Lung (tissue), 12 donors: ENCODE data around the gene C1orf198. TPM values are rescaled to one million over a fixed set of nuclear protein-coding genes. Genes with fewer than 3 reads are reported as not detected.

Experiments
- ATAC-seq: fragments of 200-7000 bp; cut with Tn5 transposase; one replicate; pipeline ENCODE4 v1.9.1; 2020; ENCODE audit warnings: moderate number of reproducible peaks; ENCODE audit not compliant: insufficient read depth, low FRiP score
- DNase-seq, 3 donors: peaks; one replicate each; pipeline ENCODE4 v3.0.0-alpha.2; 2013 to 2017
- H3K27ac ChIP-seq, 2 donors: one replicate each; pipeline ENCODE4 v1.5.1; 2013; ENCODE audit warnings: mild to moderate bottlenecking in 2 of 2, moderate library complexity in 2 of 2, control low read depth in 1 of 2, inconsistent platforms in 1 of 2, low read depth in 1 of 2, low read length in 1 of 2
- H3K27me3 ChIP-seq, 3 donors: one replicate each; pipeline ENCODE4 v1.5.1; 2013; ENCODE audit warnings: low read length in 2 of 3; ENCODE audit not compliant: control insufficient read depth in 3 of 3, insufficient read depth in 3 of 3
- H3K36me3 ChIP-seq, 4 donors: one replicate each; pipeline ENCODE4 v1.5.1; 2013; ENCODE audit warnings: low read length in 4 of 4, mild to moderate bottlenecking in 1 of 4, moderate library complexity in 1 of 4; ENCODE audit not compliant: control insufficient read depth in 4 of 4, insufficient read depth in 4 of 4
- H3K4me1 ChIP-seq, 5 donors: one replicate each; pipeline ENCODE4 v1.5.1; 2013; ENCODE audit warnings: low read length in 5 of 5, mild to moderate bottlenecking in 2 of 5, moderate library complexity in 1 of 5; ENCODE audit not compliant: control insufficient read depth in 5 of 5, insufficient read depth in 5 of 5
- H3K4me3 ChIP-seq: one replicate; pipeline ENCODE4 v1.5.1; 2013; ENCODE audit warnings: mild to moderate bottlenecking, control low read depth, moderate library complexity
- H3K9ac ChIP-seq, 2 donors: one replicate each; pipeline ENCODE4 v1.5.1; 2013; ENCODE audit warnings: low read length in 2 of 2, control low read depth in 1 of 2; ENCODE audit not compliant: insufficient read depth in 1 of 2
- H3K9me3 ChIP-seq, 4 donors: one replicate each; pipeline ENCODE4 v1.5.1; 2013; ENCODE audit warnings: low read length in 3 of 4, mild to moderate bottlenecking in 1 of 4, moderate library complexity in 1 of 4; ENCODE audit not compliant: control insufficient read depth in 4 of 4, insufficient read depth in 3 of 4
- WGBS, 2 donors: extraction: QIAGEN DNeasy Blood & Tissue Kit; methylation state at CpG; one replicate each; pipeline ENCODE4 v1.1.7; 2013; 5-methylcytosine and 5-hydroxymethylcytosine counted together
- polyA plus RNA-seq, 2 donors: library from polyadenylated mRNA; stranded (reverse); fragments of 200-250 nt; gene quantifications; one replicate each; pipeline ENCODE4 v1.2.1, GENCODE V29; 2013
- total RNA-seq, 2 donors: library from RNA; depleted of rRNA in 1 of 2; stranded (reverse); fragments of >200 nt in 1 of 2; gene quantifications; one replicate each; pipeline ENCODE4 v1.2.1, GENCODE V29; 2014 to 2021
- TF ChIP-seq, protein P1 (sequence below): IDR thresholded peaks from 2 replicates; pipeline ENCODE4 v1.5.1; 2012; ENCODE audit warnings: mild to moderate bottlenecking; ENCODE audit errors: control extremely low read depth, extremely low read depth
- donor health status: control.
- donor health status: control.
- donor health status: Bipolar disorder and iron deficiency.
- donor health status: healthy.
- donor health status: DM: yes; HTN: yes; CAD: no.

Gene C1orf198
- total and polyA plus RNA-seq, 4 donors = 25.8 to 109 (median 49.7) TPM

DNA sequence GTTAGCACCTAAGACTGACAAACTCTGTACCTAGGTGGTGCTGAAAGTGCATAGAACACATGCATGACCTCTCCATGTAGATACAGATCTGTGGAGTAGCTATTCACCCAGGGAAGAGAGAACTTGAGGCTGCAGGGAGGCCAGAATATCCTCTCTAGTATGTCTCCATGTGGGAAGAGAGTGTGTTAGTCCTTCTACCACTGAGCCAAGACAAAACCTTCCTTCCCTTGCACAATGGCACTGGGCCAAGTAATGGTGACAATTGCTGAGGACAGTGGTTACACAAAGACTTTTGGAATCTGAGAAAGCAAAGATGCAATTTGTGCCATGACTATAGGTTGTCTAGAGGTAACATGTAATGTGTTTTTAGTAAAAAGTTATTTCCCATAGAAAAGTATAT is 52.3 kb downstream of the C1orf198 start:
- Histone ChIP-seq H3K4me1 (peaks cover 0 to 9% (median 0%) of the 10 kb centered on the region in 5 donors), H3K27me3 (no peaks in the 10 kb centered on the region), H3K9me3 (peaks cover 0 to 4% (median 0%) of the 10 kb centered on the region in 4 donors), H3K4me3 (no peak overlapping the region), H3K9ac (no peak overlapping the region), H3K36me3 (no peaks in the 10 kb centered on the region), H3K27ac (no peak overlapping the region)
- ATAC-seq = no peak
- DNase-seq = no peak
- TF ChIP-seq, protein P1, sequence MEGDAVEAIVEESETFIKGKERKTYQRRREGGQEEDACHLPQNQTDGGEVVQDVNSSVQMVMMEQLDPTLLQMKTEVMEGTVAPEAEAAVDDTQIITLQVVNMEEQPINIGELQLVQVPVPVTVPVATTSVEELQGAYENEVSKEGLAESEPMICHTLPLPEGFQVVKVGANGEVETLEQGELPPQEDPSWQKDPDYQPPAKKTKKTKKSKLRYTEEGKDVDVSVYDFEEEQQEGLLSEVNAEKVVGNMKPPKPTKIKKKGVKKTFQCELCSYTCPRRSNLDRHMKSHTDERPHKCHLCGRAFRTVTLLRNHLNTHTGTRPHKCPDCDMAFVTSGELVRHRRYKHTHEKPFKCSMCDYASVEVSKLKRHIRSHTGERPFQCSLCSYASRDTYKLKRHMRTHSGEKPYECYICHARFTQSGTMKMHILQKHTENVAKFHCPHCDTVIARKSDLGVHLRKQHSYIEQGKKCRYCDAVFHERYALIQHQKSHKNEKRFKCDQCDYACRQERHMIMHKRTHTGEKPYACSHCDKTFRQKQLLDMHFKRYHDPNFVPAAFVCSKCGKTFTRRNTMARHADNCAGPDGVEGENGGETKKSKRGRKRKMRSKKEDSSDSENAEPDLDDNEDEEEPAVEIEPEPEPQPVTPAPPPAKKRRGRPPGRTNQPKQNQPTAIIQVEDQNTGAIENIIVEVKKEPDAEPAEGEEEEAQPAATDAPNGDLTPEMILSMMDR = no peak

DNA sequence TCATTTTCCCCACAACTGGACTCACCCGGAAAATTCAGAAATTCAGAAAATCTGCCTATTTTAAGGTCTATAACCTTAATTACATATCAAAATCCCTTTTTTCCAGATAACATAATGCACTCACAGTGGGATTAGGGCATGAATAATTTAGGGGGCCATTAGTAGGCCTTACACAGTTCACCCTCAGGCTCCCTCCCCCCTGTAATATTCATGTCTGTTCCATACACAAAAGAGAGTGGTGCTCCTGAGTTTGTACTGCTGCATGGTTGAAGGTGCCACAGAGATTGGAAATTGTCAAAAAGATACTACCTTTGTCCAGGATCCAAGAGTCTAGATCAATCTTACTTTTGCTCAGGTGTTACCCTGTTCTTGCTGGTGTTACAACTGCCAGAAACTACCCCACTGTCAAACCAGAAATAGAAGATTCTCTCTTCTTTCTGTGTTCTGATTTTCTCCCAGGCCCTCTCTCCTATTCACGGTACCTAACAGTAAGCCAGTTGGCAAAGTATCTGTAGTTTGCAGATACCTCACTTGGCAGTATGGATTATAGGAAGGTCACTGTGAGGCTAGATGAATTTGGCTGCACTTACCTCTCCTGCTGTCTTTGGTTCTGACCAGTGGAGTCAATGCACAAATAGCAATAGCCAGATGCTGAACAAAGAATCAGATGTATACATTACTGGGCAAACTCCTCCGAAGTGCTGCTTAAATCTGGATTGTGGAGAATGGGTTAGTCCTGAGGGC is 53.2 kb downstream of the C1orf198 start:
- WGBS, 2 donors = 62 to 74% methylated on average over 3 of the region's 3 CpGs
- no peak for DNase-seq
- TF ChIP-seq, protein P1 = no peak
- Histone ChIP-seq H3K36me3 (no peaks in the 10 kb centered on the region), H3K9ac (no peak overlapping the region), H3K4me1 (peaks cover 0 to 9% (median 0%) of the 10 kb centered on the region in 5 donors), H3K4me3 (no peak overlapping the region), H3K27me3 (no peaks in the 10 kb centered on the region), H3K9me3 (peaks cover 0 to 4% (median 0%) of the 10 kb centered on the region in 4 donors), H3K27ac (no peak overlapping the region)
- no peak for ATAC-seq

DNA sequence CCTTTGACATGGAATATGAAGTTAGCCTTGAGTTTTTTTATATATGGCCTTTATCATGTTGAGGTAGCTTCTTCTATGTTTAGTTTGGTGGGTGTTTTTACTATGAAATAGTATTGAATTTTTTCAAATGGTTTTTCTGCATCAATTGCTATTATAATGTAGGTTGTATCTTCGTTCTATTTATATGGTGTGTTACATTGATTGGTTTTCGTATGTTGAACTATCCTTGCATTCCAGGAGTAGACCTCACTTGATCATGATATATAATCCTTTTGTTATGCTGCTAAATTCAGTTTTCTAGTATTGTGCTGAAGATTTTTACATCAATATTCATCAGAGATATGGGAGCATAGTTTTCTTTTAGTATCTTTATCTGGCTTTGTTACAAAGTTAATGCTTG is 55.8 kb downstream of the C1orf198 start:
- TF ChIP-seq, protein P1 = no peak
- Histone ChIP-seq H3K9me3 (peaks cover 0 to 4% (median 0%) of the 10 kb centered on the region in 4 donors), H3K4me1 (peaks cover 0 to 9% (median 0%) of the 10 kb centered on the region in 5 donors), H3K36me3 (no peaks in the 10 kb centered on the region), H3K9ac (no peak overlapping the region), H3K27me3 (no peaks in the 10 kb centered on the region), H3K27ac (no peak overlapping the region), H3K4me3 (no peak overlapping the region)
- 92 to 94% methylated on average over 2 of the region's 2 CpGs for WGBS, 2 donors
- ATAC-seq (no peak), DNase-seq (no peak)
